Activated CD4-positive, alpha-beta T cell treated with anti-CD3 and anti-CD28 coated beads, Interleukin-2, amount 50 U/mL, for 1 hour (primary cell): ENCODE results near the gene LRRC45.
"Not testable (repeated sequence)": the region's sequence is repeated elsewhere in the genome, so short reads cannot be mapped to it uniquely, and the experiment has no call there.

Experiments used
- DNase-seq: peaks from one replicate; pipeline ENCODE4 v3.0.0-alpha.2; 2020

Gene LRRC45

GRCh38 chr17:82036634-82037091 lies 13.6 kb downstream of the LRRC45 start:
- DNase-seq, result no peak

DNA sequence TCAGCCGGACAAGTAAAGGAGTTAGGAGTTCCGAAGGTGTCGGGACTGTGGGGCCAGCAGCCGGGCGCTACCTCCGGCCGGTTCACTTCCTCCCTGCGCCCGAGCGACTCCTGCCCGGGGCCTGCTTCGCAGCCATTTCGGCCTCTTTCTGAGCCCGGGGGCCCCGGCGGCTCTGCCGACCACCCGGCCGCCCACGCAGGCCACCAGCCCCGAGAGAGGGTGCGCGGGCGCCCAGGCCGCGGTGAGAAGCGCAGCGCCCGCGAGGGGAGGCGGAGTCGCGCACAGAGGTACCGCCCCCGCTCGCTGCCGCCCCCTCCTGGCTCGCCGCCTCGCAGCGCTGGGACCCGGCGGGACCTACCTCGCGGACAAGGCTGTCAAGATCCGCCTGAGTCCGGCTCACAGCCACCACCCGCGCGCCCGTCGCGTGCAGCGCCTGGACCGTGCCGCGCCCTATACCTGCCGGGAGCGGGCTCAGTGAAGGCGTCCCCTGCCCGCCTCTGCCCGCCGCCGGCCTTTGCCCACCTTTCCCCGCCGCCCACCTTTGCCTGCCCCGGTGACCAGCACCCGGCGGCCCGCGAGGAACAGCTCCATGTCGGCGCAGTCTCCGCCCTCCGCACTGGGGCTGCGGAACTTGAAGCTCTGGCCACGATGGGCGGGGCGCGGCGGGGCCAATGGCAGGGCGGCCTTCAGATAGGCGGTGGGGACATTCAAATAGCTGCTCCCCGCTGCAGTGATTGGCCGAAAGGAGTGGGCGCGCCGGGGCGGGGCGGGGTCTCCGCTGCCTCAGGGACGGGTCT lies 14.2 kb downstream of the LRRC45 start, which contains the start of gene DCXR:
DCXR (minus strand) TSS at position 606 of the 797 bp plus-strand sequence; CDS start at position 591, 15 bp downstream.
- peak; percentile 91 for DNase-seq

DNA sequence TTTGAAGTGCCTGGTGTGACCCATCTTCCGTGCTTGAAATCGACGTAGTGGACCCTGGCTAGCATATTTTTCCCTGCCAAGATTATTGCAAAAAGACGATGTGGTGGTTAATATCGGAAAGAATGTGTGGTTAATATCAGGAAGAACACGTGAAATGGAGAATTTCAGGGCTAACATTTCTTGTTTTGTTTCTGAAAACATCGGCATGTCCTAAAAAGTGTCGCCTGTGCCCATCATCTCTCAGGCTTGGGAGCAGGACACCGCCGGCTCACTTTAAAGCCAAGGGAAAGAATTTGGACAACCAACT lies 14.7 kb downstream of the LRRC45 start:
- no peak for DNase-seq

DNA sequence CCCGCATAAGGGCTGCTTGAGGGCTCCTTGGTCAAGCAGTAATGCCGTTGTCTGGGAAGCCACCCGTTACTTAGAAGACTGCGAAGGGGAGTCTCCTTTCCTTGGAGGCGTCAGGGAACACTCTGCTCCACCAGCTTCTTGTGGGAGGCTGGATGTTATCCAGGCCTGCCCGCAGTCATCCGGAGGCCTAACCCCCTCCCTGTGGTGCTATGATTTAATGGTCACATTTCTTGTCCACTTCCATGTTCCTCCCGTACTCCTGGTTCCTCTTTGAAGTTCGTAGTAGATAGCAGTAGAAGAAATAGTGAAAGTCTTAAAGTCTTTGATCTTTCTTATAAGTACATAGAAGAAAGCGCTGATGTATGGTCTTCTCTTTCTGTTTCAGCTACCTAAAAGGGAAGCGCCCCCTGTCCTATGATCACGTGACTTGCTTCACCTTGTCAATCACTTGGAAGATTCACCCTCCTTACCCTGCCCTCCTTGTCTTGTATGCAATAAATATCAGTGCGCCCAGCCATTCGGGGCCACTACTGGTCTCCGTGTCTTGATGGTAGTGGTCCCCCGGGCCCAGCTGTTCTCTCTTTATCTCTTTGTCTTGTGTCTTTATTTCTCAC lies 15.8 kb downstream of the LRRC45 start:
- not testable (repeated sequence) for DNase-seq

- no peak for DNase-seq
These were observed 16.7 kb downstream of the LRRC45 start for GRCh38 chr17:82039695-82040299.

- no peak for DNase-seq
These were observed 18.2 kb downstream of the LRRC45 start for GRCh38 chr17:82041144-82041814.

DNA sequence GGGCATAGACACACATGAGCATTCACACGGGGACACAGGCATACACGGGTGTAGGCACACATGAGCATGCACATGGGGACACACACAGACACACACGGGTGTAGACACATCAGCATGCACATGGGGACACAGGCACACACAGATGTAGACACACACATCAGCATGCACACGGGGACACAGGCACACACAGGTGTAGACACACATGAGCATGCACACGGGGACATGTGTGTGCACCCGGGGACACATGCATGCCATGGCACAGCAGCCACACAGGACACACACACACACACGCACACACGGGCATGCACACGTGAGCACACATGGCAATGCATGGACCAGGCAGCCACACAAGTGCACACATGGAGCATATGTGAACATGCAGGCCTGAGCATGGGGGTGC lies 19.5 kb downstream of the LRRC45 start:
- no peak for DNase-seq

- DNase-seq, result no peak
These were observed 20.4 kb downstream of the LRRC45 start for GRCh38 chr17:82043507-82043906.

DNA sequence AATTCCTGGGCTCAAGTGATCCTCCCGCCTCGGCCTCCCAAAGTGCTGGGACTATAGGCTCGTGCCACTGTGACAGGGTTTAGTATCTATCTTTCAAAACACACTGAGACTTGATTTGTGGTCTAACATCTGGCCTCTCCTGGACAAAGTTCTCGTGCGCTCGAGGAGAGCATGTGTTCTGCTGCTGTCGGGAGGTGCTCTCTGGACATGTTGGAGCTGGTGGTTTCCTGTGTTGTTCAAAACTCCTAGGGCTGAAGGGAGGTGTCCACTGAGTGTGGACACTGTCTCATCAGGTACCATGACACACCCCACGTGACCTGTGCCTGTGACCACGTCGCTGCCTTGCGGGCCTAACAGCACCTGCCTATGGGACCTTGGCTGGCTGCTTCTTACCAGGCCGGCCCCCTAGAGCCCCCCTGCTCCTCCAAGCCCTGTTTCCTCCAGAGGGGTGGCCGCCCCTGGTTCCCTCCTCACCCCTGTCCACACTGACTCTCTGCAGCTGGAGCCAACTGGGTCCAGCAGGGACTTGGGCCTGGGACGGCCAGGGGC lies 22.9 kb downstream of the LRRC45 start:
- no peak for DNase-seq

DNA sequence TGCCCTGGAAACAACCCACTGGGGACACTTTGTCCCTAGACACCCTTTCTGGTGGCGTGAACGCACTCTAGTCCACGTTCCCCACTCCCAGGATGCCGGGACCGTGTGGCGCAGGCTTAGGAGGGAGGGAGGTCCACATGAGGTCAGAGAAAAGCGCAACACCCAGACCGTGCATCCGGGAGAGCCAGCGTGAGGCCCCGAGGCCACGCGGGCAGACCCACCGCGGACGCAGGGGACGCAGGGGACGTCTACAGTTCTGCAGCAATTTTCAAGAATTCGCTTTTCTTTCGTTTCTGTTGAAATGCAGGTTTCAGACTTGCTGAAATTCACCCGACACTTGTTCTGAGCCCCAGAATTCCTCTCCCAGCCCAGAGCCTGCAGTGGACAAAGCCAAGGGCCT lies 23.8 kb downstream of the LRRC45 start:
- no peak for DNase-seq

- DNase-seq, result no peak
These were observed 24.3 kb downstream of the LRRC45 start for GRCh38 chr17:82047379-82047778.

DNA sequence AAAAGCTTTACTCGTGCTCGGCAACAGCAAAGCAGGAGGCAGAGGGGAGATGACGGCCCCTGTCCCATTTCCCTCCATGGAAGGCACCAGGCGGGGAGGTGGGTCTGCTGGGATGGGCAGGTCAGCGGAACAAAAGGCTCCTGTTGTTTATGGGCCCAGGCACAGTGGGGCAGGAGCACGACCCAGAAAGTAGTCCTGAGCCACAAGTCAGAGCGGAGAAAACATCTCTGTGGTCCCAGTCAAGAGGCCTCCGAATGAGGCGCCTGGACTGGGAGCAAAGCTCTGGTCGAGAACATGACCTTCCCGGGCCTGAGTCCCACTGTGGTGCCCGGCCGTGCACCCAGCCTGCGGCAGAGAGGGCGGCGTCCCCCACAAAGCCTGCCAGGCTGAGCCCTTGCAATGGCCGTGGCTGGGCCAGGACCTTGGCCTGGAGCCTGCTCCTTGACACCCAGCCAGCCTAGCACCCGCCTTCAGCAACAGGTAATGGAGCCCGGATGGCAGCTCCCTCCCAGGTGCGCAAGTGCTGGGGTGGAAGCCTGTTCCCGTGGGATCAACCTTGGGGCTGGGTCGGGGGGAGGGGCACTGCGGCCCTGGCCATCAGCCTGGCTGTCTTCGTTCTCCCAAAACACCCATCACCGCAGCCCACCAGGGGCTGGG lies 24.9 kb downstream of the LRRC45 start:
- DNase-seq, result no peak

- DNase-seq, result no peak
These were observed 25.5 kb downstream of the LRRC45 start for GRCh38 chr17:82048571-82048971.

DNA sequence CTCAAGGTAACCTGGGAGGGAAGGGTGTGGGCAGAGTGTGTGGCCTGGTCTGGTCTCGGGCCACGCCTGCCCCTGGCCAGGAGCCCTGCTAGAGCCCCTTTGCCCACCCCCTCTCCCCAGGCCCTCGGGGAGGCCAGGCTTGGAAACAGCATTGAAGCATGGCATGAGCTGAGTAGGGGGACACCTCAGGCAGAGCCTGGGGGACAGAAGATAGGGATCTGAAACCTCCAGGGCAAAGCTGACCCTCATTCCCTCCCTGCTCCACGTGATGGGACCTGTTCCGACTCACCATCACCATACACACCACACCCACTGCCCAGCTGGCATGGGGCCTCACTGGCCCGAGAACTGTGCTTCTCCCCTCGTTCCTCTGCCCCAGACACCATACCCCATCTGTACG lies 26.0 kb downstream of the LRRC45 start:
- no peak for DNase-seq

DNA sequence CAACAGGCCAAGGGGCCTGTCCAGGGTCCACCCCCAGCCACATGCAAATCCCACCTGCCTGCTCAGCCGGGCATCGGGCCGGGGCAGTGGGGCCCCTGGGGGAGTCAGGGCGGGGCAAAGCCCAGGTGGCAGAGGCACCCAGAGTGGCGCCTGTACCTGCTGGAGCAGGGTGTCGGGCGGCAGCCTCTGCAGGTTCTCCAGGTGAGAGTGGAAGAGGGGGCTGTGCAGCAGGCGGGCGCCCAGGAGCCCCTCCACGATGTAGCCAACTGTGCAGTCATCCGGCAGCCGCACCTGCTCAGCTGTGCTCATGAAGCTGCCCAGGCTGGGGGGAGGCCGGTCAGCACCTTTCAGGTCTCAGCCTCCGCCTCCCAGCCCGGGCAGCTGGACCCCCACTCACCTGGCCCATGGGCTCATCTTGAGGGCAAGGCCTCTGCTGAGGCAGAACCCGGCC lies 26.4 kb downstream of the LRRC45 start:
- DNase-seq, result no peak

- no peak for DNase-seq
These were observed 27.2 kb downstream of the LRRC45 start for GRCh38 chr17:82050152-82050760.

DNA sequence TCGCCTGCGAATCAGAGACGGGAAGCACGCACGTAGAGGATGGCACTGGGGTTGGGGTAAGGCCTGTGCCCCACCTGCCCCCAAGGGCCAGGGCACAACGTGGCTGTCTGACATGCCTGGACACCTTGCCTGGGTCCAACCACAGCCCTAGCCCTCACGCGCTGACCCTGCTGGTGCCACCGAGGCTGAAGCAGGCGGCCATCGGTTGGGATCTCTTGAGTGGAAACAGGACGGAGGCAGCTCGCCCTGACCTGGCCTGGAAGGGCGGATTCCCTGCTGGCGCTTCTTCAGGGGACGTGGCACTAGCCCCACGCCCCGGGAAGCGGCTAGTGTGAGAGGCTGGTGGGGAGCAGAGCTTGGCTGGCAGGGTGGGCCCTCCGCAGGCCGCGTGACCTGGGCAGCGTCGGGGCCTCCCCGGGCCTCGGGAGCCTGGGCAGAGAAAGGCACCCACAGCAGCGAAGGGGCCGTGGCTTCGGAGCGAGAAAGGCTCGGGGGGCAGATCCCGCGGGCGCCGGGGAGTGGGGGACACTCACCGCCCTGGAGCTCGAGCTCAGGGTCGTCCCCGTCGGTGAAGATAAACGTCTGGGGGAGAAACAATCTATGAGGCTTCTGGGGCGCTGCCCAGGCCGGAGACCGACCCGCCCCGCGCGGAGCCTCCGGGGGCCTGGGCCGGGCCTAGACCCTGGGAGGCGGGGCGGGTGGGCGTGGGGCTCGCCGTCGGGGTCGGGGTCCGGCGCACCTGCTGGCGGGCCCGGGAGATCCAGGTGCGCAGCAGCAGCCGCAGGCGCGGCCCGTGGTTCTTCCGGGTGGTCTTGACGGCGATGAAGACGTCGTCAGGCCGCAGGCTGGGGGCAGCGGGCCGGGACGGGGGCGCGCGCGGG lies 27.9 kb downstream of the LRRC45 start:
- DNase-seq, result no peak

GRCh38 chr17:82051776-82052637 lies 28.9 kb downstream of the LRRC45 start, which contains the start of the genes GPS1 and RFNG:
Gene GPS1 (plus strand): TSS chr17:82051898. CDS start chr17:82051932, 34 bp downstream.
Gene RFNG (minus strand): TSS chr17:82051811. CDS start chr17:82051766, 45 bp downstream.
- peak; percentile 80 for DNase-seq

DNA sequence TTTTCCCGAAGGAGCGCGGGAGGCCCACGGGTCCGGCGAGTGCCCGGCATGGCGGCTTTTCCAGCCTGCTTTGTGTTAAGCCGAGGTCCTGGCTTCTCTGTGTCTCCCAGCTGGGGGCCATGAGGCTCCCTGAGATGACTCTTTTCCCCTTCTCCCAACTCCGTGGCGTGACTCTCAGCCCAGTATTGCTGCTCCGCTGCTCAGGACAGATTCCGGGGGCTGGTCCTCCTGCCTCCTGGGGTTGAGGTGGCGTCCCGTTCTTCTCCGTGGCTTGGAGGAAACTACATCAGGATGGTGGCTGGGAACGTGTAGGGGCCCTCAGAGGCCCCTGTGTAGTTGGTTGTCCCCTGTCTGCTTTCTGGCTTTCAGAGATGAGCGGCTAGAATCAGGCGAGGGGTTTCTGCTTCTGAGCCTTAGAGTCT lies 29.5 kb downstream of the LRRC45 start:
- DNase-seq, result no peak

- no peak for DNase-seq
These were observed 30.0 kb downstream of the LRRC45 start for GRCh38 chr17:82053130-82053529.
